GM12878 (cell line): Measurements from ENCODE around the gene NPAS4.

ENCODE experiments used
- CTCF ChIP-seq, 3 experiments: IDR thresholded peaks in 2 of 3; conservative IDR thresholded peaks in 1 of 3; 2 replicates each; pipeline ENCODE4 v1.5.1; 2011; ENCODE audit warnings: low read depth in 3 of 3, low read length in 3 of 3, mild to moderate bottlenecking in 3 of 3, control low read depth in 2 of 3, moderate library complexity in 2 of 3, inconsistent platforms in 1 of 3, mixed read lengths in 1 of 3; ENCODE audit not compliant: control insufficient read depth in 2 of 3, insufficient read depth in 1 of 3; ENCODE audit errors: extremely low read depth in 1 of 3
- ELK1 ChIP-seq: IDR thresholded peaks from 2 replicates; pipeline ENCODE4 v1.6.1; 2012; ENCODE audit warnings: low read depth, low read length, improper control_type of control experiment
- EP300 ChIP-seq, 2 experiments: fragments of 150-350 bp in 1 of 2; IDR thresholded peaks; 2 replicates each; pipeline ENCODE4 v1.6.1; 2011 to 2012; ENCODE audit warnings: low read depth in 2 of 2, low read length in 2 of 2, borderline replicate concordance in 1 of 2, improper control_type of control experiment in 1 of 2, inconsistent platforms in 1 of 2; ENCODE audit not compliant: control insufficient read depth in 1 of 2
- KDM1A ChIP-seq: fragments of 200-600 bp; sonication (generic); IDR thresholded peaks from 2 replicates; pipeline ENCODE4 v1.6.1; 2016; ENCODE audit warnings: borderline replicate concordance
- MAX ChIP-seq: IDR thresholded peaks from 2 replicates; pipeline ENCODE4 v1.6.1; 2012; ENCODE audit warnings: low read depth, low read length, improper control_type of control experiment
- POLR2AphosphoS5 ChIP-seq: IDR thresholded peaks from 2 replicates; pipeline ENCODE4 v1.6.1; 2011; ENCODE audit warnings: mild to moderate bottlenecking, low read length, inconsistent platforms
- RAD21 ChIP-seq: IDR thresholded peaks from 2 replicates; pipeline ENCODE4 v1.6.1; 2011; ENCODE audit warnings: mild to moderate bottlenecking, low read depth, low read length, moderate library complexity; ENCODE audit not compliant: insufficient read depth
- RELB ChIP-seq: fragments of 450-650 bp; IDR thresholded peaks from 2 replicates; pipeline ENCODE4 v1.6.1; 2017; ENCODE audit warnings: low read depth, mild to moderate bottlenecking, moderate library complexity
- RFX5 ChIP-seq: IDR thresholded peaks from 2 replicates; pipeline ENCODE4 v1.6.1; 2011; ENCODE audit warnings: low read depth, low read length, improper control_type of control experiment
- SIX5 ChIP-seq: IDR thresholded peaks from 2 replicates; pipeline ENCODE4 v1.6.1; 2011; ENCODE audit warnings: mild to moderate bottlenecking, low read depth, low read length, moderate library complexity; ENCODE audit not compliant: severe bottlenecking
- SMAD1 ChIP-seq: fragments of 450-650 bp; IDR thresholded peaks from 2 replicates; pipeline ENCODE4 v1.6.1; 2018; ENCODE audit warnings: mild to moderate bottlenecking, low read depth; ENCODE audit not compliant: partially characterized antibody
- TAF1 ChIP-seq: IDR thresholded peaks from 2 replicates; pipeline ENCODE4 v1.6.1; 2011; ENCODE audit warnings: mild to moderate bottlenecking, low read depth, low read length, borderline replicate concordance

- TF ChIP-seq CTCF (IDR thresholded peaks at IDR 0.05 in 2 of 3, conservative IDR thresholded peaks at IDR 0.05 in 1 of 3; ENCODE audit: control insufficient read depth in 2 of 3, extremely low read depth in 1 of 3, insufficient read depth in 1 of 3, low read depth in 3 of 3, low read length in 3 of 3) (no peak), SIX5 (no peak), TAF1 (no peak), POLR2AphosphoS5 (no peak), MAX (no peak), ELK1 (no peak), KDM1A (no peak), RELB (no peak), EP300 (IDR thresholded peaks at IDR 0.05; ENCODE audit: borderline replicate concordance in 1 of 2, control insufficient read depth in 1 of 2, low read depth in 2 of 2, low read length in 2 of 2) (no peak), SMAD1 (no peak), RAD21 (no peak), RFX5 (no peak)
Observed at GRCh38 chr11:66407651-66408050, 13.2 kb upstream of the NPAS4 start.
